Fibroblast of the aortic adventitia (primary cell): ENCODE results near the gene WLS. TPM values are rescaled to one million over a fixed set of nuclear protein-coding genes. Genes with fewer than 3 reads are reported as not detected.

Source experiments
- DNase-seq: peaks from one replicate; pipeline ENCODE4 v3.0.0-alpha.2; 2010; ENCODE audit warnings: low read depth
- H3K4me3 ChIP-seq: 2 replicates; pipeline ENCODE4 v1.5.1; 2011; ENCODE audit warnings: low read depth, mild to moderate bottlenecking, control low read depth, low read length, moderate library complexity
- CTCF ChIP-seq: IDR thresholded peaks from 2 replicates; pipeline ENCODE4 v1.5.1; 2011; ENCODE audit warnings: mild to moderate bottlenecking, low read length, control low read depth, inconsistent platforms; ENCODE audit not compliant: insufficient read depth
- total RNA-seq: library from RNA; depleted of rRNA; stranded (reverse); fragments of >200 nt; gene quantifications from 2 replicates; pipeline ENCODE4 v1.2.3, GENCODE V29; 2012; ENCODE audit warnings: low replicate concordance

Gene WLS
- total RNA-seq, 1 donor, result 235 TPM

DNA sequence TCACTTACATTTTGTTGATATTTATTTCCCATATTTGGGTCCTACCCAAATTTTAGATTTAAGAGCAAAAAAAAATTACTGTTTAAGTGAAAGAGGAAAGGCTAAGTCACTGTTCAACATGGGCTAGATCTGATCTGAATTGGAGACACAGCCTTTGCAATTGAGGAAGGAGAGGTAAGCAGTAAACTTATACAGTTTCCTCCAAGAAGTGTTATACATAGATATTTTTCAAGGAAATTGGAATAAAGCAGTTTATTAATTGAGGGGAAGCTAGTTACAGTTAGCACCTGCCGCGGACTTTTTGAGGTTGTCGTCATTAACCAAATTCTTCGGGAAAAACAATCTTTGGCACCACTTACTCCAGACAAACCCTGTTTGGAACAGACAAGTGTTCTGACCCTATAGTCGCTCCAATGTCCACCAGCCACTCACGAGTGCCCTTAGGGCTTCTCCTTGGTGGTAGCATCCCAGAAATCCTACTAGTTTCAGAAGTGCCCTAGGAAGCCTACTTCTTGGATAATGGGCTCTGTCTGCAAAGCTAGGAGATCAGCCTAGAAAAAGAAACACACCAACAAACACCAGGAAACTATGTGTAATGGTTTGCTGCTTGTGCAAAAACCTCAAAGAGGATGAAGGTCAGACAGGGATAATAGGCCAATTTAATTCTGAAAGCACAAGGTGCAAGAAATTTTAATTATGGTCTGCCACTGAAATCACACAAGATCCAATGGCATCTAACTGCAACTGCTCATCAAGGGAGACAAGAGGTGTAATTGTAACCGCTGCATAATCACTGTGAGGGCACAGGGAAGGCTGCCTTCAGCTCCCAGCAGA lies 2.5 kb downstream of the WLS start:
- no peak for TF ChIP-seq CTCF
- peak; percentile 23 for DNase-seq
- peak overlapping the region; percentile 97 for H3K4me3 ChIP-seq

- no peak for TF ChIP-seq CTCF
- peak overlapping the region; percentile 52 for H3K4me3 ChIP-seq
- DNase-seq, result peak; percentile 74
Observed at GRCh38 chr1:68228851-68229250, 3.5 kb downstream of the WLS start.

GRCh38 chr1:68227598-68227997 lies 4.7 kb downstream of the WLS start:
- H3K4me3 ChIP-seq, result no peak overlapping the region
- no peak for DNase-seq
- TF ChIP-seq CTCF, result no peak

DNA sequence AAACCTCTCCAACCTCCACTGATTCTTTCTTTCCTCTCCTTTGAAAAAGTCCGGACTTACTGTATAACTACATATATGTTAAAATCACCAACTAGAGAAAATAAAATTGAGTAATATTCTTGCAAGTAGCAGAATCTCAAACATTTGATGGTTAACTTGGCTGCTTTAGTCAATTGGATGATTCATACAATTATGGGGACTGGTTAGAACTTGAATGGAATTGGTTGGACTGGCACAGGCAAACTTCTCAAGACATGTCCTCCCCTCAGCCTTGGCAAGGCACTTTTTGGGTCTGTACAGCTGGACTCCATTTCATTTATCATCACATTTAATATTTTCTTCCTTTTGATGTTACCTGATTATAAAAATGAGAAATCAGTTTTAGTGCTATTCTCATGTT lies 6.5 kb downstream of the WLS start:
- H3K4me3 ChIP-seq, result no peak overlapping the region
- DNase-seq, result peak; percentile 61
- no peak for TF ChIP-seq CTCF

DNA sequence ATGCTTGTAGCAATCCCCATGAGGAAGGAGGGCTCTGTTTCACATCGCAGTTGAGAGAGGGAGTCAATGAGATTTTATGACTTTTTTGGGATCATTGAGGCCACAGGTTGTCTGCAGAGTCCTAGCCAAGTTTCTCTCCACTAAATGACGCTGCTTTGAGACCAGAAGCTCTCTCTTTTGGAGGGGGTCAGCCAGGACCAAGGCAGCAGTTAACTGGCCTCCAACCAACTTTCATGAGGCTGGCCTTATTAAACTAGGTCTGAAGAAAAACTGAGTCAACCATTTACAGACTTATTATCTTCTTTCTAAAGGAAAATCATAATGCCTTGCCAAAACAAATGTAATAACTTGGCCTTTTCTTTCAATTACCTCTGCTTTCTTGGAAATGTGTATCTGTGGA lies 8.6 kb downstream of the WLS start:
- no peak overlapping the region for H3K4me3 ChIP-seq
- TF ChIP-seq CTCF, result no peak
- DNase-seq, result peak; percentile 83

- no peak for TF ChIP-seq CTCF
- peak; percentile 82 for DNase-seq
- H3K4me3 ChIP-seq, result no peak overlapping the region
Observed at GRCh38 chr1:68221980-68222373, 10.3 kb downstream of the WLS start.
